ENCODE data around the gene SAAL1. TPM values are rescaled to one million over a fixed set of nuclear protein-coding genes. Genes with fewer than 3 reads are reported as not detected.

The SAAL1 gene
- total RNA-seq, 1 donor from 2014 or later = 8.4 TPM

- DNase-seq (ENCODE audit: low spot score) = no peak
Measured at GRCh38 chr11:18081551-18081950, 24.3 kb downstream of the SAAL1 start.

- no peak for DNase-seq (ENCODE audit: low spot score)
Measured at GRCh38 chr11:18080451-18080850, 25.4 kb downstream of the SAAL1 start.

DNA sequence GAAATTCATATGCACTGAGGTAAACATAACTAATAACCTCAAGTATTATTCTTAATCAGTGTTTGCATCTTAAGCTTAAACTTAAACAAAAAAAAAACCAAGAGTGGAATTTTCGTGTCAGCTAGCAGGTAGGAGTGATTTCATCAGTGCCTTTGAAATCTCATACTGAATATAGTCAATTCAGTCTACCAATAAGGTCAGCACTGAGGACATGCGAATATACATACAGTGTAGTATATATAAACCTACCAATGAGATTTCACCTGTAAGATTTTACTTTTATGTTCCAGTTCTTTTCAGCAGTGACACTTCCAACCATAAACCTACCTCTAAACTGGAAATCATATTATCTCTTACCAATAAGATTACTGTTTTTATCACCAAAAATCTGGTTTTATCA, 27.0 kb downstream of the SAAL1 start:
- DNase-seq (ENCODE audit: low spot score) = no peak

- DNase-seq (ENCODE audit: low spot score) = no peak
Measured at GRCh38 chr11:18075444-18075843, 30.4 kb downstream of the SAAL1 start.

- DNase-seq (ENCODE audit: low spot score) = no peak
Measured at GRCh38 chr11:18071098-18071705, 34.7 kb downstream of the SAAL1 start.

DNA sequence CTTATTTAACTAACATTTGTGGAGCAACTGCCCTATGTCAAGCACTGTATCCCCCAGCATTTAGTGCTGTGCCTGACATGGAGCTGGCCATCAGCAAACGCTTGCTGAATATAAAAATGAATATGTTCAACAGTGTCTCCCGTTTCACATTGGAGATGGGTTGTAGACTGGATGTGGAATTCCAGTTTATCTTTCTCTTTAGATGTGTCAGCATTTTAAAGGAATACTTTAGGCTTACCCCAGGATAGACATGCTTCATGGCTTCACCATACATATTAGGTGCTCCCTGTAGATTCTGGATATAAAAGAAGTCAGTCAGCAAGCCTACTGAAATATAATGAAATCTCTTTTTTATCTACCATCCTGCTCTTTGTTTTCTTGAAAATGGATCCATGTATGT, 38.5 kb downstream of the SAAL1 start:
- no peak for DNase-seq (ENCODE audit: low spot score)

GRCh38 chr11:18066626-18067025, 39.3 kb downstream of the SAAL1 start:
- DNase-seq (ENCODE audit: low spot score) = no peak

- DNase-seq (ENCODE audit: low spot score) = no peak
Measured at GRCh38 chr11:18065572-18065971, 40.3 kb downstream of the SAAL1 start.

GRCh38 chr11:18064450-18065054, 41.3 kb downstream of the SAAL1 start:
- DNase-seq (ENCODE audit: low spot score) = no peak

GRCh38 chr11:18063862-18064434, 41.9 kb downstream of the SAAL1 start:
- DNase-seq (ENCODE audit: low spot score) = no peak

GRCh38 chr11:18063125-18063524, 42.8 kb downstream of the SAAL1 start:
- DNase-seq (ENCODE audit: low spot score) = no peak

DNA sequence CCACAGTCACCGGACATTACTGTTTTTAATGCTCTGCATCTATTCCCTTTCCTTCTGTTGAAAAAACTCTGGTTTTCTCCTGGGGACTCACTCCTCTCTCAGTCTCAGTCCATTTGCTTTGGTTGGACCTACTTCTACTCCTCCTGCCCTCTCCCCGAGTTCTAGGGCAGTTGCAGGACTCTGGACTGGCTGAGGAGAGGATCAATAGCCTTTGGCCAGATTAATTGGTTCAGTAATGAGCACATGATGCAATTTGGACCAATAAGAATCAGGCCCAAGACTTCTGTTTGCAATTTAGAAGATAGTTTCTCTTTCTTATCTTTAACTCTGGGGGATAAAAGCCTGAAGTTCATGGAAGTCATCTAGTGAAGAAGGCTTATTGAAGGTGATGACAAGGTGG, 44.5 kb downstream of the SAAL1 start:
- no peak for DNase-seq (ENCODE audit: low spot score)

DNA sequence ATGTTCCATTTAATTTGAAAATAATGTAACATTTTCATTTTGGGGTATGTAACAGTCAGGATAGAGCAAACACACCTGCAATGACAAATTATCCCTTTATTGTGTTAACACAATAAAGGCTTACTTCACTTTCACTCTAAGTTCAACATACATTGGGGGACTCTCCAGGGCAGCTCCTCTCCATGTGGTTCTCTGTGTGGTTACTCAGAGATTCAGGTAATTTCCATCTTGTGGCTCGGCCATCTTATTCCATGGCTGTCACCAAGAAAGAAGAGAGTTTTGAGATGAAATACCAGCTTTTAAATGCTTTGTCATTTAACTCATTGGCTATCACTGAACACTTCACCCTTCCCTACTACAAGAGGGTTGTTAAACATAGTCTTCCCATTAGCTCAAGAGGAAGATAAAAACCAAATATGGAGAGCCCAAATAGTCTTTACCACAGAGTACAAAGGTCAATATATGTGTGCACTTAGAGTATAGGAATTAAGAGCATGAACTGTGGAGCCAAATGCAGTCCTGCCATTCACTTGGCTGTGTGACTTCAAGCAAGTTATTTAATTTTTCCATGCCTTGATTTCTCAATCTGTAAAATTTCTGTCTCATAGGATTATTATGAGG, 49.2 kb downstream of the SAAL1 start:
- no peak for DNase-seq (ENCODE audit: low spot score)

GRCh38 chr11:18054511-18055103, 51.3 kb downstream of the SAAL1 start:
- DNase-seq (ENCODE audit: low spot score) = no peak

GRCh38 chr11:18050848-18051247, 55.0 kb downstream of the SAAL1 start:
- DNase-seq (ENCODE audit: low spot score) = no peak

DNA sequence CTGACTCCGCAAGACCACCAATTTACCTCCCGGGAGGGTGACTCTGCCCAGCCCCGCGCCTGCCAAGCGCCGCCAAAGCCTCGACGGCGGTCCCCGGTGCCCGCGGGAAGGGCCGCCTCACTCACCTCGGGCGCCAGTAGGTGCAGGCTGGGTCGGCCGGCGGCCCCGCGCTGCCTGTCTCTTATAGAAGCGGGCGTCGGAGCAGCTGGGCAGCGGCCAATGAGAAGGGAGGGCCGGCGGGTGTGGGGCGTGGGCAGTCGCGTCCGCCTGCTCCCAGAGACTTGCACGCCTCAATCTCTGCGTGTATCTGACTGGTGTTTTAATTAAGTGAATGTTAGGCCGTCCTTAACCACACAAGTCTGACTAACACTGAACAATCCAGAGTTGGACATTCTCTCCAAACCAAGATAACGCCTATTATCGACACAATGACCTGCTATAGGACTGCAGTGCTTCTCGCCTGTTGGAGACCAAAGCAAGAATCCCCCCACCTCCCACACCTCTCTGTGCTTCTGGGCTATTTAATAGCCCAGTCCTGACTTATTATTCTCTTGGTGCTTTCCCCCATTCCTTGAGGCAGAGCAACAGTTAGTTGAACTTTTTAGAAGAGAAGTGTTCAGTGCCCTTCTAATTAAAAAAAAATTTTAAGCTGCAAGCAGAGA, 59.6 kb downstream of the SAAL1 start, which contains the start of gene TPH1:
Gene TPH1 (minus strand): TSS at position 154 of the 662 bp plus-strand sequence. CDS start 5,507 bp downstream, outside the sequence.
- peak; percentile 10 for DNase-seq (ENCODE audit: low spot score)

GRCh38 chr11:18036456-18036855, 69.4 kb downstream of the SAAL1 start:
- no peak for DNase-seq (ENCODE audit: low spot score)

Other genes starting within 250 kb of the SAAL1 start
- 20.5 TPM for gene SERGEF, start 93.0 kb downstream of the SAAL1 start, total RNA-seq (ENCODE audit: insufficient read depth, low replicate concordance)
- gene TPH1, start 59.8 kb downstream of the SAAL1 start, total RNA-seq (ENCODE audit: insufficient read depth, low replicate concordance) = 27.7 TPM
- not detected for gene MRGPRX3, start 26.5 kb upstream of the SAAL1 start, total RNA-seq (ENCODE audit: insufficient read depth, low replicate concordance)
- 0.96 TPM for gene MRGPRX4, start 66.8 kb upstream of the SAAL1 start, total RNA-seq (ENCODE audit: insufficient read depth, low replicate concordance)
- not detected for gene SAA4, start 130.7 kb upstream of the SAAL1 start, total RNA-seq (ENCODE audit: insufficient read depth, low replicate concordance)
- gene SAA2, start 142.6 kb upstream of the SAAL1 start, total RNA-seq (ENCODE audit: insufficient read depth, low replicate concordance) = 22.1 TPM
- not detected for gene SAA1, start 160.2 kb upstream of the SAAL1 start, total RNA-seq (ENCODE audit: insufficient read depth, low replicate concordance)
- 62.8 TPM for gene HPS5, start 216.1 kb upstream of the SAAL1 start, total RNA-seq (ENCODE audit: insufficient read depth, low replicate concordance)
- gene GTF2H1, start 216.5 kb upstream of the SAAL1 start, total RNA-seq (ENCODE audit: insufficient read depth, low replicate concordance) = 110 TPM